Measurements from ENCODE around the gene TMUB1. TPM values are rescaled to one million over a fixed set of nuclear protein-coding genes. Genes with fewer than 3 reads are reported as not detected.
A peak's percentile ranks its signal among the peaks of the same experiment; 100 is the strongest.

The TMUB1 gene
- total and polyA plus RNA-seq, 2 donors from 2014 or later = 36.9 to 79.9 TPM

DNA sequence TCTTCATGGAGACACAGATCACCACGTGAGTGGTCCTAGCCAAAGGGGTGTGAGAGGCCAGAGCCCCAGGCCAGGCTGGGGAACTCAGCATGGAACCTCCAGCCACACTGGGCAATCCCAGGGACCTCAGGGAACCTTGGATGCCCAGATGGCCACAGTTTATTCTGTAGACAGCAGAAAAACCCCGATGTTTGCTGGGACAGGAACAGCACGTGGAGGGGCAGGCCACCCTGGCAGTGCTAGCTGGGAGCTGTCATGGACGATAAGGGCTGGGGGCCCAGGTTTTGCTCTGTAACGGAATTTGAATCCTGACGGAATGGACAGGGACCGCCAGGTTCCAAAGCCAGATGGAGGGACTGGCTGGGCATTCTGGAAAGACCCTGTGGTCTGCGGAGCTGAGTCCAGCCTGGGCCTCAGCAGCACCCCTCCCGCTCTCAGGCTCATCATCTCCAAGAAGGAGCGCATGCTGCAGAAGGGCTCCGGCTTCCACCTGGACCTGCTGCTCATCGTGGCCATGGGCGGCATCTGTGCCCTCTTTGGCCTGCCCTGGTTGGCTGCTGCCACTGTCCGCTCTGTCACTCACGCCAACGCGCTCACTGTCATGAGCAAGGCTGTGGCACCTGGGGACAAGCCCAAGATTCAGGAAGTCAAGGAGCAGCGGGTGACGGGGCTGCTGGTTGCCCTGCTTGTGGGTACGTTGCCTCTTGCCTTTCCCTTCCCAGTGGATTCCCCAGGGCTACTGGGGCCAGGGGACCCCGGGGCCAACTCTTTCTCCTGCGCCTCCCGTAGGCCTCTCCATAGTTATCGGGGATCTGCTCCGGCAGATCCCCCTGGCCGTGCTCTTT is 8.3 kb downstream of the TMUB1 start:
- no peak for FAIRE-seq
- peak in 1 of 5 donors; percentile 66 for DNase-seq
- H3K9ac ChIP-seq (ENCODE audit: low read length in 3 of 3) = no peak overlapping the region
- no peak overlapping the region for H3K27ac ChIP-seq (ENCODE audit: low read depth in 2 of 2, low read length in 2 of 2)
- no peaks in the 10 kb centered on the region for H3K27me3 ChIP-seq (ENCODE audit: control insufficient read depth, insufficient read depth, low read length)
- peaks cover 2 to 29% (median 17%) of the 10 kb centered on the region in 3 donors for H3K36me3 ChIP-seq (ENCODE audit: control insufficient read depth in 2 of 3, insufficient read depth in 3 of 3, low read length in 3 of 3)
- intact Hi-C loops (cut with DNase I) = no loop called here
- no peaks in the 10 kb centered on the region for H3K9me3 ChIP-seq (ENCODE audit: control insufficient read depth in 2 of 3, insufficient read depth in 1 of 3, low read length in 3 of 3)
- peaks cover 0 to 20% (median 6%) of the 10 kb centered on the region in 3 donors for H3K4me1 ChIP-seq (ENCODE audit: control insufficient read depth in 2 of 3, insufficient read depth in 2 of 3, low read depth in 1 of 3, low read length in 3 of 3)
- H3K4me3 ChIP-seq (ENCODE audit: low read length in 3 of 3) = no peak overlapping the region
- TF ChIP-seq, protein P1, sequence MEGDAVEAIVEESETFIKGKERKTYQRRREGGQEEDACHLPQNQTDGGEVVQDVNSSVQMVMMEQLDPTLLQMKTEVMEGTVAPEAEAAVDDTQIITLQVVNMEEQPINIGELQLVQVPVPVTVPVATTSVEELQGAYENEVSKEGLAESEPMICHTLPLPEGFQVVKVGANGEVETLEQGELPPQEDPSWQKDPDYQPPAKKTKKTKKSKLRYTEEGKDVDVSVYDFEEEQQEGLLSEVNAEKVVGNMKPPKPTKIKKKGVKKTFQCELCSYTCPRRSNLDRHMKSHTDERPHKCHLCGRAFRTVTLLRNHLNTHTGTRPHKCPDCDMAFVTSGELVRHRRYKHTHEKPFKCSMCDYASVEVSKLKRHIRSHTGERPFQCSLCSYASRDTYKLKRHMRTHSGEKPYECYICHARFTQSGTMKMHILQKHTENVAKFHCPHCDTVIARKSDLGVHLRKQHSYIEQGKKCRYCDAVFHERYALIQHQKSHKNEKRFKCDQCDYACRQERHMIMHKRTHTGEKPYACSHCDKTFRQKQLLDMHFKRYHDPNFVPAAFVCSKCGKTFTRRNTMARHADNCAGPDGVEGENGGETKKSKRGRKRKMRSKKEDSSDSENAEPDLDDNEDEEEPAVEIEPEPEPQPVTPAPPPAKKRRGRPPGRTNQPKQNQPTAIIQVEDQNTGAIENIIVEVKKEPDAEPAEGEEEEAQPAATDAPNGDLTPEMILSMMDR (IDR thresholded peaks at IDR 0.05; ENCODE audit: borderline replicate concordance, extremely low read depth, insufficient read depth) = no peak

DNA sequence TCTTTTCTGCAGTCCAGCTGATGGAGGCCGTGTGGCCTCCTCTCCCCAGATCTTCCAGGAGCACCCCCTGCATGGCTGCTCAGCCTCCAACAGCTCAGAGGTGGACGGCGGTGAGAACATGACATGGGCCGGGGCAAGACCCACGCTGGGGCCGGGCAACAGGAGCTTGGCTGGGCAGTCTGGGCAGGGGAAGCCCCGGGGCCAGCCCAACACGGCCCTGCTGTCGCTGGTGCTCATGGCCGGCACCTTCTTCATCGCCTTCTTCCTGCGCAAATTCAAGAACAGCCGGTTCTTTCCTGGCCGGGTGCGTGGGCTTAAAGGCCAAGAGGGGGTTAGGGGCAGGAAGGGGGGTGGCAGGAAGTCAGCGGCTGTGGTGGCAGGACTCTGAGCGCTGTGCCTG is 9.3 kb downstream of the TMUB1 start:
- no peak overlapping the region for H3K4me3 ChIP-seq (ENCODE audit: low read length in 3 of 3)
- DNase-seq (peak in 1 of 5 donors; percentile 55), FAIRE-seq (no peak)
- H3K27ac ChIP-seq (ENCODE audit: low read depth in 2 of 2, low read length in 2 of 2) = no peak overlapping the region
- no peaks in the 10 kb centered on the region for H3K27me3 ChIP-seq (ENCODE audit: control insufficient read depth, insufficient read depth, low read length)
- H3K9me3 ChIP-seq (ENCODE audit: control insufficient read depth in 2 of 3, insufficient read depth in 1 of 3, low read length in 3 of 3) = no peaks in the 10 kb centered on the region
- peaks cover 2 to 38% (median 19%) of the 10 kb centered on the region in 3 donors for H3K36me3 ChIP-seq (ENCODE audit: control insufficient read depth in 2 of 3, insufficient read depth in 3 of 3, low read length in 3 of 3)
- intact Hi-C loops (cut with DNase I) = no loop called here
- TF ChIP-seq, protein P1 (IDR thresholded peaks at IDR 0.05; ENCODE audit: borderline replicate concordance, extremely low read depth, insufficient read depth) = no peak
- H3K4me1 ChIP-seq (ENCODE audit: control insufficient read depth in 2 of 3, insufficient read depth in 2 of 3, low read depth in 1 of 3, low read length in 3 of 3) = peaks cover 0 to 9% (median 0%) of the 10 kb centered on the region in 3 donors
- H3K9ac ChIP-seq (ENCODE audit: low read length in 3 of 3) = no peak overlapping the region

DNA sequence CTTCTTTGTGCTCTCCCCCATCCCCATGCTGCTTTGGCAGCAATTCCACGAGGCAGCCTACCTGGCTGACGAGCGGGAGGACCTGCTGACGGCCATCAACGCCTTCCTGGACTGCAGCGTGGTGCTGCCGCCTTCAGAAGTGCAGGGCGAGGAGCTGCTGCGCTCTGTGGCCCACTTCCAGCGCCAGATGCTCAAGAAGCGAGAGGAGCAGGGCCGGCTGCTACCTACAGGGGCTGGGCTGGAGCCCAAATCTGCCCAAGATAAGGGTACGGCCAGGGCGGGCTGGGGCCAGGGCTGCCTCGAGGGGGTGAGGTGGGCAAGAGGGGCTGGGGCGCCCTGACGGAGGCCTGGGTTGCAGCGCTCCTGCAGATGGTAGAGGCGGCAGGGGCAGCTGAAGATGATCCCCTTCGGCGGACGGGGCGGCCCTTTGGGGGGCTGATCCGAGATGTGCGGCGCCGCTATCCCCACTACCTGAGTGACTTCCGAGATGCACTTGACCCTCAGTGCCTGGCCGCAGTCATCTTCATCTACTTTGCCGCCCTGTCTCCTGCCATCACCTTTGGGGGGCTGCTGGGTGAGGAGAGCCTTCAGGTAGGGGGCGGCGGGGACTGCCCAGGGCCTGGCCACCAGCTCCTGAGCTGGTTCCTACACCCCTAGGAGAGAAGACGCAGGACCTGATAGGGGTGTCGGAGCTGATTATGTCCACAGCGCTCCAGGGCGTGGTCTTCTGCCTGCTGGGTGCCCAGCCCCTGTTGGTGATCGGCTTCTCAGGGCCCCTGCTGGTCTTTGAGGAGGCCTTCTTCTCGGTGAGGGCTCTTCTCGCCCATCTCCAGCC is 12.0 kb downstream of the TMUB1 start:
- Histone ChIP-seq H3K9me3 (ENCODE audit: control insufficient read depth in 2 of 3, insufficient read depth in 1 of 3, low read length in 3 of 3) (no peaks in the 10 kb centered on the region), H3K4me3 (ENCODE audit: low read length in 3 of 3) (no peak overlapping the region), H3K36me3 (ENCODE audit: control insufficient read depth in 2 of 3, insufficient read depth in 3 of 3, low read length in 3 of 3) (peaks cover 4 to 54% (median 25%) of the 10 kb centered on the region in 3 donors), H3K27me3 (ENCODE audit: control insufficient read depth, insufficient read depth, low read length) (no peaks in the 10 kb centered on the region), H3K4me1 (ENCODE audit: control insufficient read depth in 2 of 3, insufficient read depth in 2 of 3, low read depth in 1 of 3, low read length in 3 of 3) (no peaks in the 10 kb centered on the region), H3K9ac (ENCODE audit: low read length in 3 of 3) (no peak overlapping the region), H3K27ac (ENCODE audit: low read depth in 2 of 2, low read length in 2 of 2) (no peak overlapping the region)
- FAIRE-seq (no peak), DNase-seq (peak in 1 of 5 donors; percentile 74)
- TF ChIP-seq, protein P1 (IDR thresholded peaks at IDR 0.05; ENCODE audit: borderline replicate concordance, extremely low read depth, insufficient read depth) = no peak
- intact Hi-C loops (cut with DNase I) = no loop called here
